Cardiac fibroblast (primary cell): Measurements from ENCODE around the gene TPRN.

Experiments
- DNase-seq, 2 donors: peaks; one replicate each; pipeline versions ENCODE4 v3.0.0 to v3.0.0-alpha.2; 2010; ENCODE audit warnings: low read depth in 2 of 2
- H3K4me3 ChIP-seq, 2 donors: replicated peaks in 1 of 2; 1 replicate in 1 of 2; 2 replicates in 1 of 2; pipeline ENCODE4 v1.5.1; 2011; ENCODE audit warnings: low read depth in 2 of 2, low read length in 2 of 2, mild to moderate bottlenecking in 2 of 2, moderate library complexity in 1 of 2
- TF ChIP-seq, protein P1 (sequence below): IDR thresholded peaks from one replicate; pipeline ENCODE4 v1.5.1; 2011; ENCODE audit warnings: low read depth, mild to moderate bottlenecking, low read length, inconsistent platforms

The TPRN gene

DNA sequence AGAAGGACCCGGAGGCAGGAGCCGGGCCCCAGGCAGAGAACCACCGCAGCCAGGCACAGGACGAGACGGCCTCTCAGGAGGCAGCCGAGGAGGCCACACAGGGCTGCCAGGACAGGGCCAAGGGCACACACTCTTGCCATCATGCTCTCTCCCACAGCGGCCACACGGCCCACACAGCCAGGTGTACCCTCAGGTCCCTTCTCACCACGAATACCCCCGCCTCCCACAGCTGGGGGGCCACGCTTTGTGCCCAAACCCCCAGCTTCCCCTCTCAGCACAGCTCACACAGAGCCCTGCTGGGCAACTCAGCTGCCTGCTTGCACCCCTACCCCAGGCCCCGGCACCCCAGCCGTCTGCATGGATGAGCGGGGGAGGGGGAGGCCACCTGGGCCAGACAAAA lies 6.8 kb downstream of the TPRN start:
- DNase-seq = no peak
- TF ChIP-seq, protein P1, sequence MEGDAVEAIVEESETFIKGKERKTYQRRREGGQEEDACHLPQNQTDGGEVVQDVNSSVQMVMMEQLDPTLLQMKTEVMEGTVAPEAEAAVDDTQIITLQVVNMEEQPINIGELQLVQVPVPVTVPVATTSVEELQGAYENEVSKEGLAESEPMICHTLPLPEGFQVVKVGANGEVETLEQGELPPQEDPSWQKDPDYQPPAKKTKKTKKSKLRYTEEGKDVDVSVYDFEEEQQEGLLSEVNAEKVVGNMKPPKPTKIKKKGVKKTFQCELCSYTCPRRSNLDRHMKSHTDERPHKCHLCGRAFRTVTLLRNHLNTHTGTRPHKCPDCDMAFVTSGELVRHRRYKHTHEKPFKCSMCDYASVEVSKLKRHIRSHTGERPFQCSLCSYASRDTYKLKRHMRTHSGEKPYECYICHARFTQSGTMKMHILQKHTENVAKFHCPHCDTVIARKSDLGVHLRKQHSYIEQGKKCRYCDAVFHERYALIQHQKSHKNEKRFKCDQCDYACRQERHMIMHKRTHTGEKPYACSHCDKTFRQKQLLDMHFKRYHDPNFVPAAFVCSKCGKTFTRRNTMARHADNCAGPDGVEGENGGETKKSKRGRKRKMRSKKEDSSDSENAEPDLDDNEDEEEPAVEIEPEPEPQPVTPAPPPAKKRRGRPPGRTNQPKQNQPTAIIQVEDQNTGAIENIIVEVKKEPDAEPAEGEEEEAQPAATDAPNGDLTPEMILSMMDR = no peak
- no peak overlapping the region for H3K4me3 ChIP-seq

DNA sequence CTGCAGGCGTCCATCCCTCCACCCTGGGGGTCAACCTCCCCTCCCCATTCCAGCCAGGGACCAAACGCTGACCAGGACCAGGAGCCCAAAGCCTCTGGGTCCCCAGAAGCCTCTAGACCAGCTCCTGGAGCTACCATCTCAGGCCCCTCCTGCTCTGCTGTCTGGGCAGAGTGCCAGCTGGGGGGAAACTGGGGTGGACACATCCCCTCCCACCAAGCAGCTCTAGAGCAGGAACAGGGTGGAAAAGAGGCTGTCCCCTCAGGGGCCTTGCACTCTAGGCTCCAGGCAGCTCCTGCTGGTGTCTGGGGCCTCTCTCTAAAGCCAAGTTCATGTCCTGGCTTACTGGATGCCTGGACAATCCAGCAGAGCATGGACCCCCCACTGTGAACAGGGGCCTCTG lies 7.7 kb downstream of the TPRN start:
- no peak overlapping the region for H3K4me3 ChIP-seq
- no peak for DNase-seq
- TF ChIP-seq, protein P1 = no peak

DNA sequence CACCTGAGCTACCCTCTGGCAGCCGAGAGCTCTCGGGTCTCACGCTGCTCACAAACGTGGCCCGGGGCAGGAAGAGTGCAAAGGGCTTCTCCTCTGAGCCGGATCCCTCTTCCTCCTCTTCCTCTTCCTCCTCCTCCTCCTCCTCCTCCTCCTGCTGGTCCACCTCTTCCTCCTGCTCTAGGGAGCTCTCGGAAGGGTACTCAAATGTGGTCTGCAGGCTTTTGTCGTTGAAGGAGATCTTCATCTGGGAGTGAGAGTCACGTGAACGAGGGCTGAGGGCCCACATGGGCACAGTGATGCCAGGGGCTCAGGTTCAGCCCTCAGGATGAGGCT lies 8.1 kb downstream of the TPRN start:
- H3K4me3 ChIP-seq = no peak overlapping the region

DNA sequence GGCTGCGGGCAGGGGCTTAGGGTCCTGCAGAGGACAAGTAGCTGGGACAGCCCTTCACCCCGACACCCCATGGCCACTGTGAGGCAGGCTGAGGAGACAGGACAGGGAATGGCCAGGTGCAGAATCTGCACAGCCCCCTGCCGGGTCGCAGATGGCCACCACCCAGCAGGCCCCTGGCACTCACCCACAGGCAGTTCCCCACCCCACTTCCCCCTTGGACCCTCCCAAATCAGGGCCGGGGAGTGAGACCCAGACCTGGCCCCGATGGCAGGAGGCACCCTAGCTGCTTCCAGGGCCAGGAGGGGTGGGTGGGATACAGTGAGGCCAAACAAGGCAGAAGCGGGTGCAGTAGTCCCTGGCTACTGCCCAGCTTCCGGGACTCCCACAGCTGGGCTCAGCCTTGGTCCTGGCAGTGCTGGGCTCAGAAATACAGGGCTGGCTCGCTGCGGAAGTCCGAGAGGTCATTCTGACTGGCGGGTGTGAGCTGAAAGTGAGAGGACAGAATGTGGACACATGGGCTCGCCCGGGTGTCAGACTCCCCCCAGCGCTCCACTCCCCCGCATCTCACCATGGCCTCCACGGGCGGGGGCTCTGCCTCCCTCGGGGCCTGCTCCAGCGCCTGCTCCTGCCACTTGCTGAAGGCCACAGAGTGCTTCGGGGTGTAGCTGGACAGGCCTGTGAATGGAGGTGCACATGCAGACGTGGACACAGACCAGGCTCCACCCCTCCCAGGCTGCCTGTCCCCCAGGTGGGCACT lies 8.7 kb downstream of the TPRN start:
- no peak overlapping the region for H3K4me3 ChIP-seq
- TF ChIP-seq, protein P1 = no peak
- DNase-seq = no peak

More for the DNA sequence above, 8.1 kb downstream of the TPRN start:
- TF ChIP-seq, protein P1 = no peak
- no peak for DNase-seq

DNA sequence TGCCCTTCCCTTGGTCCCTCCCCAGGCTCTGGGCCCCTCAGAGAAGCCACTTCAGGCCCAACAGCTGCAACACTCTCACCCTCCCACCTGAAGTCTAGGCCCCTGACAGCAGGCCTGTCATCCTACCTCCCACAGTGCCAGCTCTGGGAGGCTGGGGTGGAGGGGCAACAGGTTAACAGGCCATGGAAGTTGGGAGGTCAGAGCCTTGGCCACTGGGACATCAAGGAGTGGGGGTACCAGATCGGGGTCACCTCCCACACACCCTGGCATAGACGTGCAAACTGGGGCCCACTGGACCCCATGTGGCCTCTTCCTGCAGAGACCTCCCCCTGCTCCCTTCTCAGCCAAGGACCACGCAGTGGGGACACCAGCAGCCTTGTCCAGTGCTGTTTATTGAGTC lies 9.3 kb downstream of the TPRN start:
- TF ChIP-seq, protein P1 = no peak
- H3K4me3 ChIP-seq = no peak overlapping the region
- no peak for DNase-seq

DNA sequence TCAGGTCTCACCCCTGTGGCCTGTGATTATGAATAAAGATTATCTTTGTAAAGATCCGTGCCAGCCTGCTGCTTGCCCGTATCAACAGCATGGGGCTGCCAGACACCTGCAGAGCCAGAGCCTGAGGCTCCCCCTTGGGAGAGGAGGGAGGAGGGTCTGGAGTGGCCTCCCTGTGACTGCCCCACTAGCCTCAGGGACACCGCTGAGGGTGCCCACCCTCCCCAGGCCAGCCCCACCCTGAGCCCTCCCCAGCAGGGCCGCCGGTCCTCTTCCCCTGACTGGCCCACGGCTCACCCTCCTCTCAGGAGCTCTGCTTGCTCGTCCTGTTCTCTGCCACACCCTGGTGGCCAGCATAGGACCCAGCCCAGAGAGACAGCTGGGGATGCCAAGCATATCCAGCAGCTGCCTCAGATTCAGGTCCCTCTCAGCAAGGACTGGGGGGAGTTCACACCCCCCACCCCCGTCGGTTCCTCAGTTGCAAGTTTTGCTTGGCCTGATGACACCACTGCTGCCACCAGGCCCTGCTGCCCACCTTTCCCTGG lies 10.2 kb downstream of the TPRN start:
- TF ChIP-seq, protein P1 = no peak
- DNase-seq = no peak
- no peak overlapping the region for H3K4me3 ChIP-seq
